8988T (cell line): Measurements from ENCODE around the gene GP5.

Experiments used
- DNase-seq: peaks from one replicate; pipeline ENCODE4 v3.0.0; 2011

The GP5 gene

DNA sequence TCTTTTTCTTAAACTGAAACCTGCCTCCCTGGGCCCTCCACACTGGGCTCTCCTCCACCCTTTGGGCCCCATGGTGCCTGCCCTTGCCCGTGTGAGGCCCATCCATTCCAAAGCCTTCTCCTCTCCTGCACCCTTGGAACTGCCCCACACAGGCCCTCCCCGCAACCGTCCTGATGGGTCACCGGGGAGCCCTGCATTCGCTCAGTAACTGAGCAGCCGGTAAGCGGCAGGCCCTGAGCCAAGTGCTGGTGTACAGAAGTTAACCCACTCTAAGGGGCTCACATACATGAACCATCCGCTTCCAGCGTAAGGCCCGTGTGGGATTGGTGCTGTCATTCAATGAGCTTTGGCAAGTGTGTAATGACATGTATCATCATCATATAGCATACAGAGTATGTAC, 24.1 kb downstream of the GP5 start:
- DNase-seq = no peak

DNA sequence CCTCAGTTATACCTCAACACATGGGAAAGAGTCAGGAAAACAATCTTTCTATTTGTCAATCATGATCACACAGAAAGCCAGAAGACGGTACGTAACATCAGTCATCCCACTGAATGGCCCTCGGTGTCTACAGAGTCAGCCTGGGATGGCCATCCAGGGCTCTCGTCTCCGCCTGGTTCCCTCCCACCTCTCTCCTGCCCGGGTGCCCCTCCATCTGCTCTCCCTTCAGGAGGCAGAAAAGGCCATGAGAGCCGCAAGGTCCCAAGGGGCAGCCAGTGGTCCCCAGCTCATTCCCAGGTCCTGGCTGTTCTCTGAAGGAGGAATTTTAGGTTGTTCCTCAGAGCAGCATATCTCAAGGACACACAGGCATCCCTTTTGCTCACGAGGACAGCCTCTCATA, 25.2 kb downstream of the GP5 start:
- DNase-seq = no peak

DNA sequence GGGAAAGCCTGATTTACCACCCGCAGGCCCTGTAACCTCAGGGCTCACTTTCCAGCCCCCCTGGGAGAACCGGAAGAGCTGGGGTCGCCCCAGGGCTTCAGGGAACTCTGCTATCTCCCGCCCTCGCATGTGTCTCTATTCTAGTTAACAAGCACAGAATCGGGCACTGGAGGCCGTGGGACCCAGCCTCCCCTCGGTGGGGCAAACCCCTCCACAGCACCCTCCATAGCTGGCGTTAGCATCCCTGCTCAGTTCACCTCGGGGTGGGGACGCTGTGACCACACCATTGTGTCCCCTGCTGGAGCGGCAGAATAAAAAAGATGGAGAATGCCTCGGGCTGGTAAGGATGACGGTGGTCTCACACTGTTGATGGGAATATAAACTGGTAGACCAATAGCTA, 26.0 kb downstream of the GP5 start:
- DNase-seq = no peak

DNA sequence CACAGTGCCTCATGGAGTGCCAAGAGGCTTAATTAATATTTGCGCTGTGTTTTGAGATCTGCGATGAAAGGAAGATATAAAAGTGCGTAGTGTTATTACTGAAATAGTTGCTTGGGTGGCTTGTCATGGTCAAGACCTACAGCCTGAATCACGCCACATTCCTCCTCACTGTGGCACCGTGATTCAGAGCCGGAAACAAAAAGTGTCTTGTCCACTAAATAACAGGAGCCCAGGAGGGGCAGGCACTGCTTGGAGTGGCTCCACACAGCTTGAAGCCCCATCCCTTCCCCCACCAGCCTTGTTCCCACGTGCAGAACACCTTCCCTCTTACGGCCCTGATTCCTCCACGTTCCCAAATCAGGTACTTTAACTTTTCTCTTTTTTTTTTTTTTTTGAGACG, 28.3 kb downstream of the GP5 start:
- DNase-seq = no peak

DNA sequence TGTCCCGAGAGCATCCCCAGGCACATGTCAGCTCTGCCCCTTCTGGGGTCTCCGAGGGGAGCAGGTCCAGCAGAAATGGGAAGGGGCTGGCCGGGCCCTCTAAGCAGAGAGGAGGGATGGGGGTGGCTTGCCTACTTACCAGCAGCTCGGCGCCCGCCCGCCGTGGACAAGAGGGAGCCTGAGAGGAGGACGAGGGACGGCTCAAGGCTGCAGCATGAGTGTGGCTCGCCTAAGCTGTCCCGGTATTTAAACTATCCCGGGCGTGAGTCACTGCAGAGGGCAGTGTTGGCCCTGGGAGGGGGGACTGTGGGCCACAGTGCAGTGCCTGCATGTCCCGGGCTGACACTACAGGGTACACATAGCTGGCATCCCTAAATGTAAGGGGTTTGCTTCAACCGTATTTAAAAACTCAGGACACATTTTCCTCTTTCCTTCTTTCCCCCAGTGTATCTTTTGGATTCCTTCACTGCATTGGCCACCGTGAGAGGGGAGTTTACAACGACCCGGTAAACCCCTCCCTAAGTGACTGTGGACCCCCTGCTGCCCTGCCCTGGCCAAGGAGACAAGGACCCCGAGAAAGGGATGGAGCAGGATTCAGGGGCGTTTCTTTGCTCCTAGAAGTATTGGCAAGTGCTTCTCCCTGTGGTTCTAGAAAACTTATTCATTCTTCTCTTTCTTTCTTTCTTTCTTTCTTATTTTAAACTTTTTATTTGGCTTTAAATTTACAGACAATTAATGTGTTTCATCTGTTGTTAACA, 29.4 kb downstream of the GP5 start, which contains the start of gene LRRC15:
Gene LRRC15 (minus strand): TSS at position 222 of the 758 bp plus-strand sequence. CDS start 8,700 bp downstream, outside the sequence.
- DNase-seq = peak; percentile 86

DNA sequence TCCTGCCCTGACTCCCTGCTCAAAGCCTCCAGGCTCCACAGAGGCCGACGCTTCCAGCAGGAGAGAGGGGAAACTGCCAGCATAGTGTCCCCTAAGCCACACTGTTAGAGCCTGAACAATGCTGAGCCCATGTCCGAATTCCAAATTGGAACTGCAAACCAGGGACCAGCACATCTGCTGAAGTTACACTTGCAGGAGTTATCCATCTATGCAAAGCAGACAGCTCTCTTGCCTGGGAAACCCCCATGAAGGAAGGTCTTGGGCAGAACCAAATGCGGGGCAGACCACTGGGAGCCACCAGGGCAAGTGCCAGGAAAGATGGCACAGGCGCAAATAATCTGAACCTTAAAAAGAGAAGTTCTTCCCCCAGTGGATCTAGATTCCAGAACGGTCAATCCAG, 30.1 kb downstream of the GP5 start:
- DNase-seq = no peak

DNA sequence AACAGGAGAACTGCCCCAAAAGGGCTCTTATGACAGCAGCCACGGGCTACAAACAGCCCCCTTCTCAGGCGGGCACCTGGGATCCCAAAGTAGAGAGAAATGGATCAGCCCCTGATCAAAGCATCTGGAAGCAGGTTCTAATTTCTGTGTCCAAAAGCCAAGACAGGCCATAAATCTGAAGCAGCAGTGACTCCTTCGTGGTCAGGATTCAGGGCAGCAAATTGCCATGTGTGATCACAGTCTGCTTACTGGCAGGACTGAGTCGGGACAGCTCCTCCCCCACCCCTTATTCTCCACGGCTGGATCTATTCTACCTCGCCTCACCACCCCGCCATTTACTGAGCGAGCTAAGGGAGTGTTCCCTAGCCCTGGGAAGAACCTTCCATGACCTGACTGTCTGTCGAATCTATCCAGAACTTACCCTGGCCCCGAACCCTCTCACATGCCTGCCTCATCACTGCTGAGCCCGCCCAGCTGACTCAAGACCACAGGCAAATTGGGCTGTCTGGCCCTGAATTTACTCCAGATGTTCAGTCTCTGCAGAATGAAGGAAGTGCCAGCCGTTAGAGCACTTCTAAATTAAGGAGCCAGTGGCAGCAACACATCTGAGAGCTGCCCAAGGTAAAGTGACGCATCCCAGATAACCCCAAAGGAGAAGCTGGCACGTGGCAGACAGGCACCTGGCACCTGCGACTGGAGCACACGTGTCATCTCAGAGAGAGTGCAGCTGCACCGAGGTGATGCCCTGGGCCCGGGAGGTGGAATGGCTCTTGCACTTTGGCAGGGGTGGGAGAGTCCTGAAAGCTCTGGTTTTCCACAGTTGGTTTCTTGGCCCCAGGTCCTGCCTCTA, 30.8 kb downstream of the GP5 start:
- no peak for DNase-seq

DNA sequence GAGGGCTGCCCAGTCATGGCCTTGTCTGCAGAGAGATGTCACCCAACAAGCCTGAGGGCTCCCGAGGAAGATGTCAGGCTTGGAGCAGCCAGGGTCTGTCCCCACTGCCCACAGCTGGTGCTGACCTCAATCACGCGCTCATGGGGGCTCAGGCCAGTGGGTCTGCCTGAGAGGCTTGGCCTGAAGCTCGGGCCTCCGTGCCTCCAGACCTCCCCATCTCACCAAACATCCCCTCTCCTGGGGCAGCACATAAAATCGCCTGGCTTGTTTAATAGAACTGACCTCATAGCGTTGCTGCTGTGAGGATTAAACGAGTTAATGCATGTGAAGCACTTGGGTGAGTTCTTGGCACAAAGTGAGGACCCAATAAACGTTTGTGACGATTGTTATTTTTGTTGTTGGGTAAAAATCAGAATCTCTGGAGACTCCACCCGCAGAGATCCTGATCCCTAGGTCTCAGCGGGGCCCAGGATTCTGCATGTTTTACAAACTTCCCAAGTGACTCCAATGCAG, 33.0 kb downstream of the GP5 start:
- DNase-seq = no peak

DNA sequence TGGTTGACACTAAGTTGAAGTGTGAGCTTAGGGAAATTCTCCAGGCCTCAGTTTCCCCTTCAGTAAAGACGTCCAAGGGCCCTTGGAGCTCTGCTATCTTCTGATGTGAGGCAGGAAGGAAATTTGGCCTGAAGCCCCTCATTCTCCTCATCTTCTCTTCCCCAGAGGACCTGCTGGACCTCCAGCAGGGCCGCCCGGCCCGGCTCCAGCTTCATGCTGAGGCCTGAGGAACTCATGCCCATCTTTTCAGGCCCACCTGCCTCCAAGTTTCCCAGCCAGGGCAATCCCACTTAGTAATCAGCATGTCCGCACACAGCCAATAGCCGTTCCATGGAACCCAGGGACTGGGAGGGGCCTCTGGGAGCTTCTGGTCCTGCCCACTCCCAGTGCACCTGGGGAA, 33.5 kb downstream of the GP5 start:
- DNase-seq = no peak

DNA sequence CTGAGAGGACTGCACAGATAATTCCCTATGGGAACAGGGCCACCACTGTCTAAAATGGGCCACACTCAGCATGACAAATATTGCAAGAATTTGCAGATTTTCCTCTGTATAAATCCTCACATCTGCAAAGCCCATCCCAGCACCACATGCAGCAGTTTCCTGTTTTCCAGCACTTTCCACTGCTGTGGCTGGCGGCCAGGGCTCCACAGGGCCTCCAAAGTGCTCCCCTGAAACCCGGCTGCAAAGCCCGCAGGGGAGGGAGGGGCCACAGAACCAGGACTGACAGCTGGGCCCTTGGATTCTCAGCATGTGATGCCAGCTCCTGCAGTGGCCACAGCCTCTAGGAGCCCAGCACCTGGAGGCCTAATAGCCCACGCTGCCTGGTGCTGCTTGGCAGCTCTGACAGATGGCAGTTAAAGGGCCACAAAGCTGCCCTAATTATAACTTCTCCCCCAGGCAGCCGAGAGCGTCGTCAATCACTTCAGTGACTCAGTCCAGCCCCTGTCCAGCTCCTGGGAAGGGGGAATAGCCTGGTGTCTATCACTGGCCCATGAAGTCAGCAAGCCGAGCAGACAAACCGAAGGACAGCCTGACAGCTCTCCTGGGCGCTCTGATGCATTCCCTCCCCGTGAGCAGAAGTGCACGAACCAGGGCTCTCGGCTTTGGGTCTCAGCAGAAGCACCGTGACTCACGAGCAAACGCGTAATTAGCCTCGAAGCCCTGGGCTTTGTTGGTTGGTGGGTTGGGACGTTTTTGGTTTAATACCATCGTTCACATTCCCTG, 34.2 kb downstream of the GP5 start:
- DNase-seq = no peak

DNA sequence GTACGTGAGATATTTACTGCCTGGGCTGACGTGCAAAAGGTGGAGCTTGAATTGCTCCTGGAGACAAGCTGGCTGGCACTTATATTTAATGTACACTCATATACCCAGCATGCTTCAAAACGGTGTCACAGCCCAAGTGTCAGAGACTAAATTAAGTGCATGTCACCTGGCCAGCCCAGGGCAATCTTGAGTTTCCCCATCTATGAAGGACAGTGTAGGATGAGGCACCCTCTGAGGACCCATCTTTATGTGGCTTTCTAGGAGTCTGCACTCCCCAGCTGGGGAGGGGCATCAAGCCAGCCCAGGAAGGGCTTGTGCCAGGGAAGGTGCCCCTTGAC, 34.8 kb downstream of the GP5 start:
- no peak for DNase-seq

DNA sequence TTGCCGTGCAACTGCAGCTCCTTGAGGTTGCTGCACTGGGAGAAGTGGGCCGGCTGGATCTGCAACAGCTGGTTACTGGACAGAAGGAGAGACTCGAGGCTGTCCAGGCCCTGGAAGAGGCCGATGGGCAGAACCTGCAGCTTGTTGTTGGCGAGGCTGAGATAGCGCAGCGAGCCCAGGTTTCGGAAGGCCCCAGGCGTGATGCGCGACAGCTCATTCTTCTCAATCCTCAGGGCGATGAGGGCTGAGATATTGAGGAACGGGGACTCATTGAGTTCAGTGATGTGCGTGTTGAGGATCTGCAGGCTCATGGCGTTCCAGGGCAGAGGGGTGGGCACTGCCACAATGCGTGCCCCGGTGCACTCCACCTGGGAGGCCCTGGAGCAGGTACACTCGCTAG, 38.5 kb downstream of the GP5 start:
- DNase-seq = no peak

DNA sequence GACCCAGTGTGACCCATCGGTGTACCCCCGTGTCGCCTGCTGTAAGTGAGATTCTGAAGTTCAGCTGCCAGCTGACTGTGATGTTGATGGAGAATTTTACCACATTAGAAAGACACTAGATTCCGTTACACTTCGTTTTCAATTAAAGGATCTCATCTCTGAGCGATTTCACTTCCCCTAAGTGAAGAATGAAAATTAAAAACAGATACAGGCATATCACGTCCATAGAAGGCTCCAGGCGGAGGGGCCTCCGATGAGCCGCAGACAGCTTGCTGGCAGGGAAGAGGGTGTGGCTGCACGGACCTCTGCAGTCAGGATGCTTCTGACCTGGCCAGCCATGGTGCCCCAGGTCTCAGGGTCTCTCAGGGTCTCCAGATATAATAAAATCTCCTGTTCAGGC, 41.4 kb downstream of the GP5 start:
- DNase-seq = no peak

DNA sequence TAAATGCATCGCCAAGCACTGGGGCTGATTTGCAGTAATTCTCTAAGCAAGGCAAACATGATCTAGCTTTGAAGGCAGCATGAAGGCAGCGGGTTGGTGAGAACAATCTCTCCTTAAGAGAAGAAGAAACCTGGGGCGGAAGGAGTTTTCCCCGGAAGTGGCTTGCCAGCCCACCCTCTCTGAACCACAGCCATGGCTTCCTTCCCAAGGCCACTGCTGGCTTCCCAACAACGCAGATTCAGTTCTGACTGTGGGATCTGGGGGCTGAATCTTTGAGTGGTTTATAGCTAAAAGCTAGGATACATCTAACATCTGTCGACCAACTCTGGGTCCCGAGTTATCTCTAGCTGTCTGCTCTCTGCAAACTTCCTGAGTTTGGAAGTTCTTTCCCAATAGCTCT, 43.7 kb downstream of the GP5 start:
- DNase-seq = no peak

DNA sequence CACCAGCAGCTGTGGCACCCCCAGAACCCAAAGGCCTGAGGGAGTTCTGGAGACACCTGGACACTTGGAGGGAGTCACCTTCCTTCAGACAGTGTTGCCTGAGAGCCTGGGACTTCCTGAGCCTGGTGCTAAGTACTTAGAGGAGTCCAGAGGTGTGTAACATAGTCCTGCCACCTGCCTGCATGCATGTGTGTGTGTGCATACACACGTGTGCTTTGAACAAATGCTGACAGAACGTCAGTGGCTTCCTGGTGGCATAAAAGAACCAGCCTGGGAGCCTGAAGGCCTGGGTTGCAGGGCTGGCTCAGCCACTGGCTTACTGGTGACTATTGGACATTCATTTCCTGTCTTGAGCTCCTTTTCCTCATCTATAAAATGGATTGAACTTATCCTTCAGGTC, 44.8 kb downstream of the GP5 start:
- DNase-seq = no peak

DNA sequence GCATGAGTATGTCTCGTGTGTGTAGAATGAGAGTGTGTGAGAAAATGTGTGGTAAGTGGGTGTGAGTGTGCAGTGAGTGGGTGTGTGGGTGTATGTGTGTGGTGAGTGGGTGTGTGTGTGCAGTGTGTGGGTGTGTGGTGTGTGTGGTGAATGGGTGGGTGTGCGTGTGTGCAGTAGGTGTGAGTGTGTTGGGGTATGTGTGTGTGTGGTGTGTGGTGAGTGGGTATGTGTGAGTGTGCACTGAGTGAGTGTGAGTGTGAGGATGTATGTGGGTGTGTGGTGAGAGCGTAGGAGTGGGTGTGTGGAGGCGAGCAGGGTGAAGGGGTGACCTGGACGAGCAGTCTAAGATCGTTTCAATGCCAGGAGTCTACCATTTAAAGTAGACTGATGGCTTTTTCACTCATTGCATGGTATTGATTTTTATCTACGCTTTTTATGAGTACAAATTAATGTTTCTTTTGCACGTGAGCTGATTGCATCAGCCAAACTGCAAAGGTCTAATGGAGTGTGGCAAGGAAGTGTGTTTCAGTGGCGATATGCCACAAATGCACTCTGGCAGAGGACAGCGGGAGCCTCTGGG, 46.3 kb downstream of the GP5 start:
- DNase-seq = no peak

DNA sequence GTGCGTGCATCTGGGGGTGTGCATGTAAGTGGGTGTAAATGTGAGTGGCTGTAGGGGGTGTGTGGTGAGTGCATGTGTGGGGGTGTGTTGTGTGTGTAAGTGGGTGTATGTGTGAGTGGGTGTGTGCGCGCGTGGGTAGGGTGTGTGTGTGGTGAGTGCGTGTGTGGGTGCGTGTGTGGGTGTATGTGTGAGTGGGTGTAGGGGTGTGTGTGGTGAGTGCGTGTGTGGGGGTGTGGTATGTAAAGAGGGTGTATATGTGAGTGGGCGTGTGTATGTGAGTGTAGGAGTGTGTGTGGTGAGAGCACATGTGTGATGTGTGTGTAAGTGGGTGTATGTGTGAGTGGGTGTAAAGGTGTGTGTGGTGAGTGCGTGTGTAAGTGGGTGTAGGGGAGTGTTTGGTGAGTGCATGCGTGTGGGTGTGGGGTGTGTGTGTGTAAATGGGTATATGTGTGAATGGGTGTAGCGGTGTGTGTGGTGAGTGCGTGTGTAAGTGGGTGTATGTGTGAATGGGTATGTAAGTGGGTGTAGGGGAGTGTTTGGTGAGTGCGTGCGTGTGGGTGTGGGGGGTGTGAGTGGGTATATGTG, 47.0 kb downstream of the GP5 start:
- no peak for DNase-seq

DNA sequence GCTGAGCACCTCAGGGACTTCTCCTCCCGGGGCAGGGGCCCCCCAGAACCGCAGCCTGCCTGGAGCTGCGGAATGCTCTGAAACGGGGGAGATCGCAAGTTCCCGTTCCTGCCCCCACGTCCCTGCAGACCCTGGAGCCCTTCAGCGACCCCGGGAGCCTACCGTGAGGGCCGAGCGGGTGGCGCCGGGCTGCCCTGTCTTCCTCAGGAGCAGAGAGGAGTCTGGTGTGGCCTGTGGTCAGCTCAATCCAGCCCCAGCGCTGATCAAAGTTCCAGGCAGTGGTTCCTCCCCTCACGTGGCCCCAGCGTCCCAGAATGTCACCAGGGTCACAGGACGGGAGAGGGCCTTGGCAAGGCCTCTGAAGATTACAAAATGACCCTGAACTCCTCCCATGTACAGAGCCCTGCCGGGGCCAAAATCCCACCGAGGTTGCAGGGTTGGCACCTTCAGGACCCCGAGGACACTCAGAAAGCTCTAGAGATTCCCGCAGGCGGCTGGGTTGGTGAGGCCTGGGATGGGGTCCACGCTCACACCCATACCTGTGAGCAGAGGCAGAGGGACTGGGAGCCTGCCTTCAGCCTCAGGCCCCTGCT, 47.9 kb downstream of the GP5 start, which contains the start of gene CPN2:
Gene CPN2 (minus strand): TSS at position 249 of the 593 bp plus-strand sequence. CDS start 8,626 bp downstream, outside the sequence.
- DNase-seq = no peak

DNA sequence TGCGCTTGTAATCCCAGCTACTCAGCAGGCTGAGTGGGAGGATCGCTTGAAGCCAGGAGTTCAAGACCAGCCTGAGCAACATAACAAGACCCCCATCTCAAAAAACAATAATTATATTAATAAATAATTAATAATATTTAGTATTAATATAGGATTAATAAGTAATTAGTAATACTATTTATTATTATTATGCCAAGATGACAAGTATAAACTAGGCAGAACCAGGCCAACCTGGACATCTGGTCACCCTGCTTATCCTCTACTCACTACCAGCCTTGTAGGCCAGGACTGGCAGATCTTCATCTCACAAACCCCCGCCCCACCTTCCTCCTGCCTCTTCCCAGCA, 48.4 kb downstream of the GP5 start:
- DNase-seq = no peak

DNA sequence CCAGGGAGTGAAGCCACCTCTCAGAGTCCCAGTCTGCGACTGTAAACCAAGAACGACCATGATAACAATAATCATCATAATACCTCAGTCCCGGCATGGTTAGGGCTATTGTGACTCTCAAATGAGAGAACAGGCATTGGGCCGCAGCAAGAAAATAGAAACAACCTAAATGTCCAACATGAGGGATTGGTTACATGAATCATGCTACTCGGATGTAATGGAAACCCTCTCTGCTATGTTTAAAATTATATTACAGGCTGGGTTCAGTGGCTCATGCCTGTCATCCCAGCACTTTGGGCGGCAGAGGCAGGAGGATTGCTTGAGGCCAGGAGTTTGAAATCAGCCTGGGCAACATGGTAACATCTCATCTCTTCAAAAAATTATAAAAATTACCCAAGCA, 50.7 kb downstream of the GP5 start:
- no peak for DNase-seq

DNA sequence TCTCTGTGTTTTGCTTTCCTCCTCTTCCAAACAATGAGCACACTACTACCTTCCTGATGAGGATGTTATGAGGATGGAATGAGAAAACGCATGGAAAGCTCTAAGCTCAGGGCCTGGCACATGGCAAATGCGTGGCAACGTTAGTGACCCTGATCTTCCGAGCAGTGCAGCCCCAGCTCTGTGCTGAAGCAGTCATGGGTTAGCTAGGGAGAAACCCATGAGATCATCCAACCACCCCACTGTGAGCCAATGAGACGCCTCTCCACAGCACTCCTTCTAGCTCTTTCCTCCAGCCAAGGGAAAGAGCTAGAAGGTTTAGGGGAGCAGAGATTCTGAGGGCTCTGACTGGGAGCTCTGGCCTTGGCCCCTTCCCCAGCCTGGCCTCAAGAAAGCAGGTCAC, 52.4 kb downstream of the GP5 start:
- no peak for DNase-seq

DNA sequence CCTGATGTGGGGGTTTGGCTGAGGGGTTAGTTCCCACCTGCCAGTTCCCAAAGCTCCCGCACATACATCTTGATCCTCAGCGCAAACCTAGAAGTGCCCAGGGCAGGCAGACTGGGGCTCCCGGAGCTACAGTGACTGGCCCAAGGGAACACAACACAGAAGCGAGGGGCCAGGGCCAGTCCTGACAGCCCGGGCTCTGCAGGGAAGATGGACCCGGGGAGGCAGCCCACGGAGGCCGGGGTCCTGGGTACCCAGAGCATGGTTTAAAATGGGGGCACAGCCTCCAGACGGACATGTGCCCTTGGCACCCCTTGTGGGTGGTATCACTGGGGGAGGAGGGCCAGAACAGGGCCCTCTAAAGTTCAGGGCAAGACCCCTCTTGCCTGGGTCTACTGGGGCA, 53.0 kb downstream of the GP5 start:
- no peak for DNase-seq
